Loucy (cell line): ENCODE data around the gene FAM240A.

Experiments
- CTCF ChIP-seq: fragments of 200-600 bp; sonication (generic); conservative IDR thresholded peaks from 2 replicates; pipeline ENCODE4 v1.5.1; 2014; ENCODE audit warnings: mild to moderate bottlenecking, antibody characterized with exemption, low read length
- EZH2phosphoT487 ChIP-seq: fragments of 200-600 bp; IDR thresholded peaks from 2 replicates; pipeline ENCODE4 v1.6.1; 2018; ENCODE audit warnings: antibody characterized with exemption, mild to moderate bottlenecking, moderate library complexity, borderline replicate concordance

- TF ChIP-seq CTCF (no peak), EZH2phosphoT487 (no peak)
Measured at GRCh38 chr3:46593979-46594378, 18.3 kb upstream of the FAM240A start.
